AG04450 (cell line): ENCODE results near the gene WLS. TPM values are rescaled to one million over a fixed set of nuclear protein-coding genes. Genes with fewer than 3 reads are reported as not detected.

ENCODE experiments used
- CTCF ChIA-PET: fragments of 300-600, 350-600 bp; formaldehyde crosslinking; extraction: SDS; loops from one replicate; lab custom pipeline; 2022; ENCODE audit warnings: antibody characterized with exemption, inconsistent platforms; lab: Charles Lee
- POLR2A ChIA-PET: fragments of 350-600 bp; formaldehyde crosslinking; extraction: SDS; loops from one replicate; lab custom pipeline; 2021; ENCODE audit warnings: antibody characterized with exemption, inconsistent platforms; lab: Yijun Ruan, JAX
- DNase-seq: peaks from one replicate; pipeline ENCODE4 v3.0.0-alpha.2; 2011; ENCODE audit warnings: low read depth, low spot score
- H3K27ac ChIP-seq: one replicate; pipeline ENCODE4 v1.5.1; 2012; ENCODE audit warnings: low read depth, low read length, control low read depth
- H3K27me3 ChIP-seq: one replicate; pipeline ENCODE4 v1.6.0; 2012; ENCODE audit warnings: low read length; ENCODE audit not compliant: control insufficient read depth, insufficient read depth
- H3K4me3 ChIP-seq: 2 replicates; pipeline ENCODE4 v1.5.1; 2011; ENCODE audit warnings: mild to moderate bottlenecking, low read depth, low read length, control low read depth
- H3K9me3 ChIP-seq: 2 replicates; pipeline ENCODE4 v1.5.1; 2012; ENCODE audit warnings: low read length; ENCODE audit not compliant: control insufficient read depth, insufficient read depth
- polyA minus RNA-seq: library from RNA; depleted of rRNA, polyadenylated mRNA; stranded (reverse); fragments of >200 nt; gene quantifications from 2 replicates; pipeline ENCODE4 v1.2.3, GENCODE V29; 2011; rRNA and poly(A)+ RNA removed
- polyA plus RNA-seq: library from polyadenylated mRNA; depleted of rRNA; stranded (reverse); fragments of >200 nt; gene quantifications from 2 replicates; pipeline ENCODE4 v1.2.3, GENCODE V29; 2011; rRNA removed
- TF ChIP-seq, protein P1 (sequence below): IDR thresholded peaks from 2 replicates; pipeline ENCODE4 v1.5.1; 2011; ENCODE audit warnings: low read depth, low read length, control low read depth, inconsistent platforms

The WLS gene
- polyA plus RNA-seq: 391 and 417 TPM in 2 replicates
- 543 and 563 TPM in 2 replicates for polyA minus RNA-seq

DNA sequence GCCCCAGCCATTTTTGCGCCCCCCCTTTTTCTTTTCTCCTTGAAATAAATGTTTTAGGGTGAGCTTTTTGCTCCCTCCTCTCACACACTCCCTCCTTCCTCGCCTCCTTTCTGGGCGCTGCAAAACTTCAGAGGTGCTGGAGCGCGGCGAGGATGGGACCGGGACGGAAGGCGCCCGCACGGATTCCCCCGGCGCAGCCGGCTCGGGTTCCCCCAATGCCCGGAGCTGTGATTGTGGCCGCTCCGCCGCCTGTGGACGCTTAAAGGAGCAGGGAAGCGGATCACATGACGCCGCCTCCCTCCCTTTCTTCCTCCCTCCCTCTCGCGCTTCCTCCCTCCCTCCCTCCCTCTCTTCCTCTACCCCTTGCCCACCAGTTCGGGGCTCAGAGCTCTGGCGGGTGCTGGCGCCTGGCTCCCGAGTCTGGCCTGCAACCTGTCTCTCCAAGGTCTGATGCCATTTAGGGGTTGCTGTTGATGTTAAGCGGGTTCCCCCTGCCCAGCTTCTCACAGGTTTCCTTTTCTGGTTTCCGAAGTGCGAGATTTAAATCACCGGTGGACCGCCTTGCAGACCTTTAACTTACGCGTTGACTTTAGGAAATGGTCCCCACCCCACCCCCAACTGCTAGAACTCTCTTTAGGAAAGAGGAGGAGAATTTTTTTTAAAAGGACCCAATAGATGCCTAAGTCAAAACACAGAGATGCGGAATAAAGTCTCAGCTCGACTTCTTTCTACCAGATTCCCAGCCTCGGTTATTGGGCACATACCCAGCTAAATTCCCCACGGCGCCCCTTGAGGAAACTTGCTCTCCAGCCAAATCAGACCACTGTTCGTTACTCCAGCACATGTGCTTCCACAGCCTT, at the start of gene WLS:
Gene WLS (minus strand): TSS at position 235 of the 860 bp plus-strand sequence. CDS start 224 bp downstream, at position 11.
- TF ChIP-seq, protein P1, sequence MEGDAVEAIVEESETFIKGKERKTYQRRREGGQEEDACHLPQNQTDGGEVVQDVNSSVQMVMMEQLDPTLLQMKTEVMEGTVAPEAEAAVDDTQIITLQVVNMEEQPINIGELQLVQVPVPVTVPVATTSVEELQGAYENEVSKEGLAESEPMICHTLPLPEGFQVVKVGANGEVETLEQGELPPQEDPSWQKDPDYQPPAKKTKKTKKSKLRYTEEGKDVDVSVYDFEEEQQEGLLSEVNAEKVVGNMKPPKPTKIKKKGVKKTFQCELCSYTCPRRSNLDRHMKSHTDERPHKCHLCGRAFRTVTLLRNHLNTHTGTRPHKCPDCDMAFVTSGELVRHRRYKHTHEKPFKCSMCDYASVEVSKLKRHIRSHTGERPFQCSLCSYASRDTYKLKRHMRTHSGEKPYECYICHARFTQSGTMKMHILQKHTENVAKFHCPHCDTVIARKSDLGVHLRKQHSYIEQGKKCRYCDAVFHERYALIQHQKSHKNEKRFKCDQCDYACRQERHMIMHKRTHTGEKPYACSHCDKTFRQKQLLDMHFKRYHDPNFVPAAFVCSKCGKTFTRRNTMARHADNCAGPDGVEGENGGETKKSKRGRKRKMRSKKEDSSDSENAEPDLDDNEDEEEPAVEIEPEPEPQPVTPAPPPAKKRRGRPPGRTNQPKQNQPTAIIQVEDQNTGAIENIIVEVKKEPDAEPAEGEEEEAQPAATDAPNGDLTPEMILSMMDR: peak; percentile 27; the same call in 1 of the 2 replicates
- H3K27ac ChIP-seq: peak within 1 kb of the TSS; percentile 73
- no peaks in the 10 kb centered on the region for H3K9me3 ChIP-seq
- peak within 1 kb of the TSS; percentile 76 for H3K4me3 ChIP-seq
- no peaks in the 10 kb centered on the region for H3K27me3 ChIP-seq
- peak; percentile 60 for DNase-seq
- ChIA-PET POLR2A (interaction anchor here (0.6 to 3.7 kb wide), 16 partner anchors 10 to 152 kb away, joined by 3 to 37 read pairs (median 8); no protein-coding TSS in a partner anchor), CTCF (interaction anchor here (0.6 to 1.6 kb wide), 12 partner anchors 19 to 1913 kb away, joined by 3 to 8 read pairs (median 4); no protein-coding TSS in a partner anchor)

DNA sequence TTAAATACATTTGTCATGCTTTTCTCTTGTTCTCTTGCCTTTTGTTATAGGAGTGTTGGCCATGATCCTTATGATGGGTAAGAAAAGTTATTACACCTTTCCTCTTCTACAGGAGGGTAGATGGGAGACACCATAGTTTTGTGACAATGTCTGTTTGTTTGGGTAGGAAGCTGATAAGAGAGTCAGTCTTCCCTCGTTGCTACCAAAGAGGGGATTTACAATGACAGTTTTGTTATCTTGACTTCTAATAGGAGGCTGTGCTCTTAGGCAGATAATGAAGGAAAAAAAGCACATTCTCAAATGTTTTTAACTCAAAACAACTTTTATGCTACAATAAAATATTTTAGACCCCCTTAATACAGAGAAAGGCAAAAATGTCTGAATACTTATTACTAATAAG, 48.0 kb upstream of the WLS start:
- CTCF ChIA-PET: no interaction called here

DNA sequence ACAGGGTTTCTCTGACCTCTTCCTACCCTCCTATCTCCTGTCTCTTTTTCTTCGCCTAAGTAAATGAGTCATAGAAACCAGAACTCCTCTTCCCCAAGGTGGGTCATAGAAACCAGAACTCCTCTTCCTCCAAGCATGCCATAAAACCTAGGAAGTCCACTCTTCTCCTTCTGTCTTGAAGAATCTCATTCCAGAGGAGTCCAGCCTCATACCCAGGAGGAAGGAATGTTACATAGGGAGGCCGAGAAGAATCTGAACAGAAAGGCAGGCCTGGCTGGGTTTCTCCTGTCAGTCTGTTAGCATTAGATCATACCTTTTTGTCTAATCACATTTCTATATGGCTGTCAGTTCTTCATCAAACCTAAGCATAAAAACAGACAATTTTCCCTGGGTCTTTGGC, 47.5 kb upstream of the WLS start:
- CTCF ChIA-PET: no interaction called here
- no peak for DNase-seq
- TF ChIP-seq, protein P1: no peak
- POLR2A ChIA-PET: no interaction called here
- H3K27me3 ChIP-seq: no peaks in the 10 kb centered on the region
- no peak overlapping the region for H3K27ac ChIP-seq
- no peaks in the 10 kb centered on the region for H3K9me3 ChIP-seq
- H3K4me3 ChIP-seq: no peak overlapping the region

More for the DNA sequence above, 48.0 kb upstream of the WLS start:
- no peaks in the 10 kb centered on the region for H3K27me3 ChIP-seq
- H3K27ac ChIP-seq: no peak overlapping the region
- TF ChIP-seq, protein P1: no peak
- H3K4me3 ChIP-seq: no peak overlapping the region
- H3K9me3 ChIP-seq: no peaks in the 10 kb centered on the region
- no peak for DNase-seq
- POLR2A ChIA-PET: no interaction called here

DNA sequence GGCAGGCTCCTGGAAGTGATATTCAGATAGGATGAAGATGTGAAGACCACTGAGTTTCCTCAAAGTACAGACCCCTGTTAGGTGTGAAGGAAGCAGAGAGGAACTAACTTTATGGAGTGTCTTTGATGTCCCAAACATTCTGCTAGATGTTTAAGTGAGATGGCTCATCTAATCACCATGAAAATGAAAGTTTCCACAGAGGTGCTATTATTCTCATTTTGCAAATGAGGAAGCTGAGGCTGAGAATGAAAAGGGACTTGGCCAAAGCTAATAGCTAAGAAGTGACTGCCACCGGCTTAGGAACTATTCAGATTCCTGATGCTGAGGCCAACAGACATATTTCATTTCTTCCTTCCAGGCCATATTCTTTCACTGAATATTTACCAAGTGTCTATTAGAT, 45.9 kb upstream of the WLS start:
- Histone ChIP-seq H3K27me3 (no peaks in the 10 kb centered on the region), H3K9me3 (no peaks in the 10 kb centered on the region), H3K27ac (no peak overlapping the region), H3K4me3 (no peak overlapping the region)
- ChIA-PET CTCF (interaction anchor here (0.6 to 1.1 kb wide), 3 partner anchors 11 to 161 kb away, joined by 3 to 6 read pairs (median 3); no protein-coding TSS in a partner anchor), POLR2A (no interaction called here)
- DNase-seq: no peak
- TF ChIP-seq, protein P1: no peak

DNA sequence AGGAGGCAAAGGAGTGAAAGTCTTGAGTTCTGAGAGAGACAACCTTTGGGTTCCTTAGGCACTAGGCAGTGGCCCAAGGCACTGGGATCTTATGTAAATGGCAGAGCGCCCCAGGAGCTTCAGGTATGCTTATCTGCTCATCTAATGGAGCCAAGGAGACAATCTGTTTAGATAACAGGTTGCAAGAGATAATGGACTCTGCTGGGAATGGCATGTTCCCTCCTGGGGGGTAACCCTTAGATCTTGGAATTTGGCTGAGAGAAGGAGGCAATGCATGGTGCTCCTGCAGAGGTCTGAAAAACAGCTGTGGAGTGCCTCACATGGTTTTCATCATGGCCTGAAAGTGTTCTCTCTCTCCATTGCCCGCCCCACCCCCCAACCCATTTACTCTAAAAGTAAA, 44.1 kb upstream of the WLS start:
- no peak overlapping the region for H3K4me3 ChIP-seq
- no peaks in the 10 kb centered on the region for H3K9me3 ChIP-seq
- ChIA-PET POLR2A (no interaction called here), CTCF (interaction anchor here (0.6 kb wide), 1 partner anchor 43 kb away, joined by 3 read pairs; no protein-coding TSS in a partner anchor)
- H3K27me3 ChIP-seq: no peaks in the 10 kb centered on the region
- H3K27ac ChIP-seq: no peak overlapping the region
- DNase-seq: no peak
- TF ChIP-seq, protein P1: no peak
